SIG-M5 treated with dmso at 0.1 percent for 504 hours (cell line): ENCODE results near the gene CDCA4.

Source experiments
- DNase-seq: peaks from one replicate; lab custom pipeline; 2025; ENCODE audit not compliant: unreplicated experiment; lab: John Stamatoyannopoulos, UW

CDCA4 gene

GRCh38 chr14:105015242-105015641 is 5.6 kb downstream of the CDCA4 start:
- no peak for DNase-seq

- DNase-seq: no peak
Measured at GRCh38 chr14:105014631-105015030, 6.3 kb downstream of the CDCA4 start.

GRCh38 chr14:105014032-105014431 is 6.9 kb downstream of the CDCA4 start:
- DNase-seq: no peak

GRCh38 chr14:105013150-105013785 is 7.6 kb downstream of the CDCA4 start:
- no peak for DNase-seq

GRCh38 chr14:105012171-105012985 is 8.5 kb downstream of the CDCA4 start:
- no peak for DNase-seq

- DNase-seq: no peak
Measured at GRCh38 chr14:105011312-105011990, 9.4 kb downstream of the CDCA4 start.

GRCh38 chr14:105010891-105011291 is 10.0 kb downstream of the CDCA4 start:
- no peak for DNase-seq

GRCh38 chr14:105010106-105010505 is 10.8 kb downstream of the CDCA4 start:
- no peak for DNase-seq

- DNase-seq: no peak
Measured at GRCh38 chr14:105007593-105008264, 13.2 kb downstream of the CDCA4 start.

- DNase-seq: no peak
Measured at GRCh38 chr14:105006831-105007592, 13.9 kb downstream of the CDCA4 start.

GRCh38 chr14:105005929-105006830 is 14.7 kb downstream of the CDCA4 start:
- no peak for DNase-seq

GRCh38 chr14:105005329-105005928 is 15.5 kb downstream of the CDCA4 start:
- DNase-seq: no peak

GRCh38 chr14:104999361-104999760 is 21.5 kb downstream of the CDCA4 start:
- DNase-seq: no peak

- no peak for DNase-seq
Measured at GRCh38 chr14:104998801-104999200, 22.1 kb downstream of the CDCA4 start.

GRCh38 chr14:104996483-104996882 is 24.4 kb downstream of the CDCA4 start:
- DNase-seq: no peak

GRCh38 chr14:104996032-104996431 is 24.9 kb downstream of the CDCA4 start:
- DNase-seq: no peak

GRCh38 chr14:104994978-104995377 is 25.9 kb downstream of the CDCA4 start:
- DNase-seq: no peak

- DNase-seq: no peak
Measured at GRCh38 chr14:104993808-104994591, 26.9 kb downstream of the CDCA4 start.
